HK-2 (cell line): ENCODE data around the gene CLK1.

Source experiments
- DNase-seq: peaks from one replicate; pipeline ENCODE4 v3.0.0-alpha.2; 2018; ENCODE audit not compliant: unreplicated experiment

Gene CLK1

GRCh38 chr2:200811333-200812121 is 52.9 kb downstream of the CLK1 start, which contains the start of gene BZW1:
TSS of gene BZW1 (plus strand) at chr2:200811910. CDS start at chr2:200813218, 1,308 bp downstream.
- peak; percentile 95 for DNase-seq

DNA sequence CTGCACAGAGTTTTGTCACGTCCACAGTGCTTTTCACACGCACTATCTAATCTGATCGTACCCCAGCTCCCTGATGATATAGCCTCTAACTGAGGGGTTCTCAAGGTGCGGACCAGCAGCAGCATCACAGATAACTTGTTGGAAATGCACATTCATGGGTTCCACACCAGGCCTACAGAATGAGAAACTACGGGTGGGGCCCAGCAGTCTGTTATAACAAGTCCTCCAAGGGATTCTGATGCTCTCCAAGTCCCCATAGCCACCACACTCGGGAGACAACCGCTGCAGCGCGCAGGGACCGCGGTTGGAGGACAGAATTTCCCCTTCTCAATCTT is 53.5 kb downstream of the CLK1 start:
- no peak for DNase-seq

DNA sequence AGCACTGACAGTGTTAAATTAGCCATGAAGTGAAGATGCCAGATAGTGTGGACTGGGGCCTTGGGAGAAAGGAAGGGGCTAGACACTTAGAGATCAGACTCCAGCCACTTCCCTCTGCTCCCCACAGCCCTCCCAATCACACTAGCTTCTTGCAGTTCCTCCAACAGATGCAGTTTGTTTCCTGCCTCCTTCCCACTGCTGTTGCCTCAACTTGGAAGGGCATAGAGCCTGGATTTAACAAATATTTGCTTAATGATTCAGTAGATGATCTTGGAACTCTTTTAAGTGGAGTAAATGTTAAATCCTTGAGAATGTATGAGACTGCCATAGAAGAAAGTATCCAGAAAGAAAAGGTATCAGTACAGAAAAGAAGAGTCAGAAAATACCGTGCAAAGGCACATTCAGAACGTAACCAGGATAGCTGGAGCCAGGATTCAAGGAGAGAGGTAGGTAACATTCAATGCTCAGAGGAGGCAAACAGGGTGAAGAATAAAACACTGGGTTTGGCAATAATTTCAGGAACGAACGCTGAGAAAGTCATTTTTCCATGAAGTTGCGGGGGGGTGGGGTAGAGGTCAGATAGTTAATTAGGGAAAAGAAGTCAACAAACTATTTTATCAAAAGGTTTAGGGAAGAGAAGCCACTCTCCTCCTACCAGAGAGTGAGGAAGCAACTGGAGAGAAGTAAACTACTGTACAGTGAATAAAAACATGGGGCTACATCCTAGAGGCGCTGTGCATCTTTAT is 54.0 kb downstream of the CLK1 start:
- peak; percentile 21 for DNase-seq

DNA sequence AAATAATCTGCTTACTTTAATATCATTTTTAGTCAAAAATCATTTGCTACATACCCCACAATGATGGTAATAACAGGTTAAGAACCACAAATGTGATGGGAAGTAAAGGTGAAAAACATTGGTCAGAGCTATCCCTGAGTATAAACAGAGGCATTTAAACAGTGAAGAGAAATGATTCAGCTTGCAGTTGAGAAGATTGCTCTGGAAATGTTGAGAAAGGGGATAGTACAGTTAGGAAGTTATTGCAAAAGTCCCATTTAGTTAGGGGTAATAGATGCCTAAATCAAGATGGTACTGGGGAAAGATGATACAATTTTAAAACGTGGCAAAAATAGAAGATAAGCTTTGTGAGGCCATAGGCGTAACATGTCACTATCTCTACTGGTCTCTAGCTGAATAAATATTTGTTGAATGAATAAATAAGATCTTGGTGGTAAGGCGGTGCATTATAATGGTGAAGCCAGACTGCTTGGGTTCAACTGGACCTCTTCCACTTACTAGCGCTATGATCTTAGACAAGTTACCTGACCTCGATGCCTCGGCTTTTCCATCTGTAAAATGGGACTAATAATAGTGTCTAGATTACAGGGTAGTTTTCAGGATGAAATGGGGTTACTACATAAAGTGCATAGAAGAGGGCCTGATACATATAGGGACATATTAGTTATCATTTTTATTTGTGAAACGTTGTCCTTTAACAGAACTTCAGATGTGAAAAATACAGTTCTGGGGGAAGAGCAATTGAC is 54.8 kb downstream of the CLK1 start:
- no peak for DNase-seq
